Prostate gland (tissue), 2 donors: ENCODE results near the gene TTC16.

ENCODE experiments used
- CTCF ChIP-seq, 4 experiments: fragments of 200-600 bp in 2 of 4; fragments of 450-650 bp in 2 of 4; sonication (generic) in 2 of 4; IDR thresholded peaks; 1 replicate in 3 of 4; 2 replicates in 1 of 4; pipeline ENCODE4 v1.5.1; 2016 to 2019; ENCODE audit warnings: antibody characterized with exemption in 4 of 4, mild to moderate bottlenecking in 2 of 4, moderate library complexity in 2 of 4
- POLR2A ChIP-seq: fragments of 450-650 bp; IDR thresholded peaks from one replicate; pipeline ENCODE4 v1.6.1; 2016; ENCODE audit warnings: antibody characterized with exemption, mild to moderate bottlenecking
- POLR2AphosphoS5 ChIP-seq: sonication (generic); formaldehyde crosslinking; IDR thresholded peaks from one replicate; pipeline ENCODE4 v1.6.1; 2017; ENCODE audit warnings: antibody characterized with exemption

- no peak for TF ChIP-seq CTCF (IDR thresholded peaks at IDR 0.05)
- no peak for TF ChIP-seq POLR2A
- TF ChIP-seq POLR2AphosphoS5: no peak
Measured at GRCh38 chr9:127693143-127693542, 22.7 kb upstream of the TTC16 start.
